Panc1 (cell line): ENCODE data around the gene DEAF1.

ENCODE experiments used
- POLR2AphosphoS5 ChIP-seq: IDR thresholded peaks from 2 replicates; pipeline ENCODE4 v1.6.1; 2012; ENCODE audit warnings: mild to moderate bottlenecking, low read depth, low read length, moderate library complexity
- TF ChIP-seq, protein P1 (sequence below): fragments of 450-650 bp; IDR thresholded peaks from 2 replicates; pipeline ENCODE4 v1.5.1; 2017; ENCODE audit warnings: mild to moderate bottlenecking
- TF ChIP-seq, protein P2 (sequence below), 2 experiments: IDR thresholded peaks; 2 replicates each; pipeline ENCODE4 v1.6.1; 2011 to 2012; ENCODE audit warnings: low read depth in 2 of 2, control low read depth in 1 of 2, low read length in 1 of 2, mild to moderate bottlenecking in 1 of 2, moderate library complexity in 1 of 2; ENCODE audit not compliant: insufficient read depth in 1 of 2

DNA sequence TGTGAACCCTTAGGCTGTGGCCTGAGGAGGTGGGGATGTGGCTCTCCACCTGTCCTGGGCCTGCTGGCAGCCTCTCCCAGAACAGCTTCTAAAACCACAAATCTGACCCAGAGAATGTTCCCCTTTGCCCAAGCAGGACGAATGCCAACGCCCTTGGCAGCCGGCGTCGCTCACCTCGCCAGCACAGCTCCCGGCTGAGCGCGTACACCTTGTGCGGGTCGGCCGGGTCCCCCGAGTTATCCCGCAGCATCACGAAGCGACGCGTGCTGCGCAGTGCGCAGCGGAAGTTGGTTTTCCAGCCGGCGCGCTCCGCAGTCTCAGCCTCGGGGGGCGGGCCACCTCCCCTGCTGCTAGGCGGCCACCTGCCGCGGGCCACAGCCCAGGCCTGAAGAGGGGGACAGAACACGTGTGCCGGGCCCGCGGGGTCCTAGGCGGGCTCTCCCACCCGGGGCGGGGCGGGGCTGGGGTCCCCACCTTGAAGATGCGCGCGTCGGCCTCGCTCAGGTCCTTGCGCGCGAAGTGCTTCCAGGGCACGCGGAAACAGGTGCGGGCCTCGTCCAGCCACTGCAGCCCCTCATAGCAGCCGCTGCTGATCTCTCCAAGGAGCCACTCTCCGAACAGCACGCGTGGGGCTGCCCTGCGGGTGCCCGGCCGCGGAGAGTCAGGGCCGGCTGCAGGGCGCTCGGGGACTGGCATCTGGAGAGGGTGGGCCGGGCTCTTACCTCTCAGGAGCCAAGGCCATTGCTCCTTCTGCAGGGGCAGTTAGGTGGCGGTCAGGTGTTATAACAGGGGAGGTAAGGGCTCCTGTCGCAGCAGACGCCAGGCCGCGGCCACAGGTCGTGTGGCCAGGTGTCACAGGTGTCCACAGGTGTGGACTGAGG is 80.2 kb downstream of the DEAF1 start:
- TF ChIP-seq, protein P1, sequence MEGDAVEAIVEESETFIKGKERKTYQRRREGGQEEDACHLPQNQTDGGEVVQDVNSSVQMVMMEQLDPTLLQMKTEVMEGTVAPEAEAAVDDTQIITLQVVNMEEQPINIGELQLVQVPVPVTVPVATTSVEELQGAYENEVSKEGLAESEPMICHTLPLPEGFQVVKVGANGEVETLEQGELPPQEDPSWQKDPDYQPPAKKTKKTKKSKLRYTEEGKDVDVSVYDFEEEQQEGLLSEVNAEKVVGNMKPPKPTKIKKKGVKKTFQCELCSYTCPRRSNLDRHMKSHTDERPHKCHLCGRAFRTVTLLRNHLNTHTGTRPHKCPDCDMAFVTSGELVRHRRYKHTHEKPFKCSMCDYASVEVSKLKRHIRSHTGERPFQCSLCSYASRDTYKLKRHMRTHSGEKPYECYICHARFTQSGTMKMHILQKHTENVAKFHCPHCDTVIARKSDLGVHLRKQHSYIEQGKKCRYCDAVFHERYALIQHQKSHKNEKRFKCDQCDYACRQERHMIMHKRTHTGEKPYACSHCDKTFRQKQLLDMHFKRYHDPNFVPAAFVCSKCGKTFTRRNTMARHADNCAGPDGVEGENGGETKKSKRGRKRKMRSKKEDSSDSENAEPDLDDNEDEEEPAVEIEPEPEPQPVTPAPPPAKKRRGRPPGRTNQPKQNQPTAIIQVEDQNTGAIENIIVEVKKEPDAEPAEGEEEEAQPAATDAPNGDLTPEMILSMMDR = no peak
- TF ChIP-seq, protein P2, sequence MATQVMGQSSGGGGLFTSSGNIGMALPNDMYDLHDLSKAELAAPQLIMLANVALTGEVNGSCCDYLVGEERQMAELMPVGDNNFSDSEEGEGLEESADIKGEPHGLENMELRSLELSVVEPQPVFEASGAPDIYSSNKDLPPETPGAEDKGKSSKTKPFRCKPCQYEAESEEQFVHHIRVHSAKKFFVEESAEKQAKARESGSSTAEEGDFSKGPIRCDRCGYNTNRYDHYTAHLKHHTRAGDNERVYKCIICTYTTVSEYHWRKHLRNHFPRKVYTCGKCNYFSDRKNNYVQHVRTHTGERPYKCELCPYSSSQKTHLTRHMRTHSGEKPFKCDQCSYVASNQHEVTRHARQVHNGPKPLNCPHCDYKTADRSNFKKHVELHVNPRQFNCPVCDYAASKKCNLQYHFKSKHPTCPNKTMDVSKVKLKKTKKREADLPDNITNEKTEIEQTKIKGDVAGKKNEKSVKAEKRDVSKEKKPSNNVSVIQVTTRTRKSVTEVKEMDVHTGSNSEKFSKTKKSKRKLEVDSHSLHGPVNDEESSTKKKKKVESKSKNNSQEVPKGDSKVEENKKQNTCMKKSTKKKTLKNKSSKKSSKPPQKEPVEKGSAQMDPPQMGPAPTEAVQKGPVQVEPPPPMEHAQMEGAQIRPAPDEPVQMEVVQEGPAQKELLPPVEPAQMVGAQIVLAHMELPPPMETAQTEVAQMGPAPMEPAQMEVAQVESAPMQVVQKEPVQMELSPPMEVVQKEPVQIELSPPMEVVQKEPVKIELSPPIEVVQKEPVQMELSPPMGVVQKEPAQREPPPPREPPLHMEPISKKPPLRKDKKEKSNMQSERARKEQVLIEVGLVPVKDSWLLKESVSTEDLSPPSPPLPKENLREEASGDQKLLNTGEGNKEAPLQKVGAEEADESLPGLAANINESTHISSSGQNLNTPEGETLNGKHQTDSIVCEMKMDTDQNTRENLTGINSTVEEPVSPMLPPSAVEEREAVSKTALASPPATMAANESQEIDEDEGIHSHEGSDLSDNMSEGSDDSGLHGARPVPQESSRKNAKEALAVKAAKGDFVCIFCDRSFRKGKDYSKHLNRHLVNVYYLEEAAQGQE (IDR thresholded peaks at IDR 0.05; ENCODE audit: insufficient read depth in 1 of 2, low read depth in 2 of 2, low read length in 1 of 2) = no peak
- TF ChIP-seq POLR2AphosphoS5 = no peak; the same call in 1 of the 2 replicates
